ENCODE measurements around the gene CD55. TPM values are rescaled to one million over a fixed set of nuclear protein-coding genes. Genes with fewer than 3 reads are reported as not detected.

Gene CD55
- total RNA-seq: 11.0 TPM

DNA sequence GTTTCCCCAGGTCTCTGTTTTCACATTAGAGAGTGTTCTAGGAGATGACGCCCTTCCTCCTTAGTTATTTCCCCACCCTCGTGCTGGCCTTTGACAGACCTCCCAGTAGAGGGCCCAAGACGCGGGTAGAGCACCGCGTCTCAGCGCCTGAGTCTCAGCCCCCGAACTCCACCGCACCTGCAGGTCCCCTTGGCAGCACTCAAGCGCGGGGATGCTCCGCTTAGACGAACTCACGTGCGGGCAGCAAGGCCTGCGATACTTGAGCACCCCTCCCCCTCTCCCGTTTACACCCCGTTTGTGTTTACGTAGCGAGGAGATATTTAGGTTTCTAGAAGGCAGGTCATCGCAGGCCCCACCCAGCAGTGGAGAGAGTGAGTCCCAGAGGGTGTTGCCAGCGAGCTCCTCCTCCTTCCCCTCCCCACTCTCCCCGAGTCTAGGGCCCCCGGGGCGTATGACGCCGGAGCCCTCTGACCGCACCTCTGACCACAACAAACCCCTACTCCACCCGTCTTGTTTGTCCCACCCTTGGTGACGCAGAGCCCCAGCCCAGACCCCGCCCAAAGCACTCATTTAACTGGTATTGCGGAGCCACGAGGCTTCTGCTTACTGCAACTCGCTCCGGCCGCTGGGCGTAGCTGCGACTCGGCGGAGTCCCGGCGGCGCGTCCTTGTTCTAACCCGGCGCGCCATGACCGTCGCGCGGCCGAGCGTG is at the start of gene CD55:
TSS of gene CD55 (plus strand) at position 600 of the 711 bp plus-strand sequence. CDS start at position 688, 88 bp downstream.
- Histone ChIP-seq H3K36me3 (ENCODE audit: control insufficient read depth in 3 of 3, insufficient read depth in 3 of 3, low read length in 3 of 3) (peaks cover 0 to 19% (median 12%) of the 10 kb centered on the region in 3 donors), H3K4me1 (ENCODE audit: control insufficient read depth in 3 of 3, insufficient read depth in 3 of 3, low read length in 3 of 3) (peaks cover 12 to 21% (median 18%) of the 10 kb centered on the region in 3 donors), H3K9ac (ENCODE audit: low read depth in 1 of 3, low read length in 3 of 3) (peak within 1 kb of the TSS; percentile 93 to 99 (median 95)), H3K9me3 (ENCODE audit: control insufficient read depth in 3 of 3, low read length in 3 of 3) (no peaks in the 10 kb centered on the region), H3K4me3 (ENCODE audit: low read length in 3 of 3) (peak within 1 kb of the TSS; percentile 69 to 99 (median 88)), H3K27ac (ENCODE audit: low read depth, low read length) (peak within 1 kb of the TSS; percentile 95), H3K27me3 (ENCODE audit: control insufficient read depth in 3 of 3, insufficient read depth in 3 of 3, low read length in 3 of 3) (no peaks in the 10 kb centered on the region)

DNA sequence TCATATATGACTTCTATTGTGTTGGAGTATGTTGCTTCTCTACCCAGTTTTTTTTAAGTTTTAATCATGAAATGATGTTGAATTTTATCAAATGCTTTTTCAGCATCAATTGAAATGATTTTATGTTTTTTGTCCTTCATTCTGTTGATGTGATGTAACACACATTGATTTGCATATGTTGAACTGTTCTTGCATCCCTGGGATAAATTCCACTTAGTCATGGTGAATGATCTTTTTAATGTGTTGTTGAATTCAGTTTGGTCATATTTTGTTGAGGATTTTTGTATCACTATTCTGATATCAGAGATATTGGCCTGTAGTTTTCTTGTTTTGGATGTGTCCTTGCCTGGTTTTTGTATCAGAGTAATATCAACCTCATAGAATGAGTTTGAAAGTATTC is 46.6 kb upstream of the CD55 start:
- Histone ChIP-seq H3K9me3 (ENCODE audit: control insufficient read depth in 3 of 3, low read length in 3 of 3) (no peaks in the 10 kb centered on the region), H3K4me3 (ENCODE audit: low read length in 3 of 3) (no peak overlapping the region), H3K9ac (ENCODE audit: low read depth in 1 of 3, low read length in 3 of 3) (no peak overlapping the region), H3K27ac (ENCODE audit: low read depth, low read length) (no peak overlapping the region), H3K4me1 (ENCODE audit: control insufficient read depth in 3 of 3, insufficient read depth in 3 of 3, low read length in 3 of 3) (peaks cover 0 to 9% (median 2%) of the 10 kb centered on the region in 3 donors), H3K36me3 (ENCODE audit: control insufficient read depth in 3 of 3, insufficient read depth in 3 of 3, low read length in 3 of 3) (no peaks in the 10 kb centered on the region), H3K27me3 (ENCODE audit: control insufficient read depth in 3 of 3, insufficient read depth in 3 of 3, low read length in 3 of 3) (no peaks in the 10 kb centered on the region)

- H3K27me3 ChIP-seq (ENCODE audit: control insufficient read depth in 3 of 3, insufficient read depth in 3 of 3, low read length in 3 of 3): no peaks in the 10 kb centered on the region
- peaks cover 0 to 10% (median 5%) of the 10 kb centered on the region in 3 donors for H3K4me1 ChIP-seq (ENCODE audit: control insufficient read depth in 3 of 3, insufficient read depth in 3 of 3, low read length in 3 of 3)
- H3K9ac ChIP-seq (ENCODE audit: low read depth in 1 of 3, low read length in 3 of 3): no peak overlapping the region
- H3K9me3 ChIP-seq (ENCODE audit: control insufficient read depth in 3 of 3, low read length in 3 of 3): no peaks in the 10 kb centered on the region
- H3K36me3 ChIP-seq (ENCODE audit: control insufficient read depth in 3 of 3, insufficient read depth in 3 of 3, low read length in 3 of 3): no peaks in the 10 kb centered on the region
- no peak overlapping the region for H3K27ac ChIP-seq (ENCODE audit: low read depth, low read length)
- no peak overlapping the region for H3K4me3 ChIP-seq (ENCODE audit: low read length in 3 of 3)
Observed at GRCh38 chr1:207276465-207276864, 45.0 kb upstream of the CD55 start.

DNA sequence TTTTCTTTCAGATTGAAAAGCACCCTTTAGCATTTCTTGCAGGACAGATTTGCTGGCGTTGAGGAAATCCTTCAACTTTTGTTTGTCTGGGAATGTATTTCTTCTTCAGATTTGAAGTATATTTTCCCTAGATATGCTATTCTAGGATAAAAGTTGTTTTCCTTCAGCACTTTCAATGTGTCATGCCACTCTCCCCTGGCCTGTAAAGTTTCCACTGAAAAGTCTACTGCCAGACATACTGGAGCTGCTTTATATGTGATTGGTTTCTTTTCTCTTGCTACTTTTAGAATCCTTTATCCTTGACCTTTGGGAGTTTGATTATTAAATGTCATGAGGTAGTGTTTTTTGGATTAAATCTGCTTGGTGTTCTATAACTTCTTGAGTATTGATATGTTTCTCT is 44.2 kb upstream of the CD55 start:
- no peak overlapping the region for H3K27ac ChIP-seq (ENCODE audit: low read depth, low read length)
- no peak overlapping the region for H3K4me3 ChIP-seq (ENCODE audit: low read length in 3 of 3)
- no peak overlapping the region for H3K9ac ChIP-seq (ENCODE audit: low read depth in 1 of 3, low read length in 3 of 3)
- H3K9me3 ChIP-seq (ENCODE audit: control insufficient read depth in 3 of 3, low read length in 3 of 3): no peaks in the 10 kb centered on the region
- no peaks in the 10 kb centered on the region for H3K36me3 ChIP-seq (ENCODE audit: control insufficient read depth in 3 of 3, insufficient read depth in 3 of 3, low read length in 3 of 3)
- H3K27me3 ChIP-seq (ENCODE audit: control insufficient read depth in 3 of 3, insufficient read depth in 3 of 3, low read length in 3 of 3): no peaks in the 10 kb centered on the region
- H3K4me1 ChIP-seq (ENCODE audit: control insufficient read depth in 3 of 3, insufficient read depth in 3 of 3, low read length in 3 of 3): peaks cover 0 to 10% (median 5%) of the 10 kb centered on the region in 3 donors

GRCh38 chr1:207279652-207280051 is 41.8 kb upstream of the CD55 start:
- Histone ChIP-seq H3K27me3 (ENCODE audit: control insufficient read depth in 3 of 3, insufficient read depth in 3 of 3, low read length in 3 of 3) (no peaks in the 10 kb centered on the region), H3K9ac (ENCODE audit: low read depth in 1 of 3, low read length in 3 of 3) (no peak overlapping the region), H3K9me3 (ENCODE audit: control insufficient read depth in 3 of 3, low read length in 3 of 3) (no peaks in the 10 kb centered on the region), H3K4me3 (ENCODE audit: low read length in 3 of 3) (no peak overlapping the region), H3K36me3 (ENCODE audit: control insufficient read depth in 3 of 3, insufficient read depth in 3 of 3, low read length in 3 of 3) (no peaks in the 10 kb centered on the region), H3K27ac (ENCODE audit: low read depth, low read length) (no peak overlapping the region), H3K4me1 (ENCODE audit: control insufficient read depth in 3 of 3, insufficient read depth in 3 of 3, low read length in 3 of 3) (peaks cover 11 to 31% (median 22%) of the 10 kb centered on the region in 3 donors)

GRCh38 chr1:207280706-207281105 is 40.8 kb upstream of the CD55 start:
- Histone ChIP-seq H3K36me3 (ENCODE audit: control insufficient read depth in 3 of 3, insufficient read depth in 3 of 3, low read length in 3 of 3) (no peaks in the 10 kb centered on the region), H3K4me1 (ENCODE audit: control insufficient read depth in 3 of 3, insufficient read depth in 3 of 3, low read length in 3 of 3) (peaks cover 16 to 35% (median 25%) of the 10 kb centered on the region in 3 donors), H3K27me3 (ENCODE audit: control insufficient read depth in 3 of 3, insufficient read depth in 3 of 3, low read length in 3 of 3) (no peaks in the 10 kb centered on the region), H3K9me3 (ENCODE audit: control insufficient read depth in 3 of 3, low read length in 3 of 3) (no peaks in the 10 kb centered on the region), H3K9ac (ENCODE audit: low read depth in 1 of 3, low read length in 3 of 3) (no peak overlapping the region), H3K4me3 (ENCODE audit: low read length in 3 of 3) (no peak overlapping the region), H3K27ac (ENCODE audit: low read depth, low read length) (no peak overlapping the region)

DNA sequence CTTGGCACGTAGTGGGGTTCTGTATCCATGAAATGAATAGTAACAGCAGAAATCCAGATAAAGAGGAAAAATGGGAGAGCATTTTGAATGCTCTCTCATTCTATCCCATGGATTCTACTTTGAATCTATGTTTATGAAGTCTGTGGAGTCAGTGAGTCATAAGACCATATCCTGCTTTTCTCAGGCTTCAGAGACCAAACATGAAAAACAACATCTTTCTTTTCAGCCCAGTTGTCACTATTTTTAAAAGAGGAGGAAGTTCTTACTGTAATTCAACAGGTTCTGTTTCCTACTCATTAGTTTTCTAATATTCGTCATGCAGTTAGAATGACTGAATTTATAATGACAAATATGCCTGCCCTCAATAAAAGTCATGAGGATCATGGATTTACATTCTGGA is 39.4 kb upstream of the CD55 start:
- Histone ChIP-seq H3K4me3 (ENCODE audit: low read length in 3 of 3) (no peak overlapping the region), H3K9me3 (ENCODE audit: control insufficient read depth in 3 of 3, low read length in 3 of 3) (no peaks in the 10 kb centered on the region), H3K9ac (ENCODE audit: low read depth in 1 of 3, low read length in 3 of 3) (no peak overlapping the region), H3K27me3 (ENCODE audit: control insufficient read depth in 3 of 3, insufficient read depth in 3 of 3, low read length in 3 of 3) (no peaks in the 10 kb centered on the region), H3K27ac (ENCODE audit: low read depth, low read length) (peak overlapping the region; percentile 53), H3K36me3 (ENCODE audit: control insufficient read depth in 3 of 3, insufficient read depth in 3 of 3, low read length in 3 of 3) (no peaks in the 10 kb centered on the region), H3K4me1 (ENCODE audit: control insufficient read depth in 3 of 3, insufficient read depth in 3 of 3, low read length in 3 of 3) (peaks cover 19 to 40% (median 29%) of the 10 kb centered on the region in 3 donors)

DNA sequence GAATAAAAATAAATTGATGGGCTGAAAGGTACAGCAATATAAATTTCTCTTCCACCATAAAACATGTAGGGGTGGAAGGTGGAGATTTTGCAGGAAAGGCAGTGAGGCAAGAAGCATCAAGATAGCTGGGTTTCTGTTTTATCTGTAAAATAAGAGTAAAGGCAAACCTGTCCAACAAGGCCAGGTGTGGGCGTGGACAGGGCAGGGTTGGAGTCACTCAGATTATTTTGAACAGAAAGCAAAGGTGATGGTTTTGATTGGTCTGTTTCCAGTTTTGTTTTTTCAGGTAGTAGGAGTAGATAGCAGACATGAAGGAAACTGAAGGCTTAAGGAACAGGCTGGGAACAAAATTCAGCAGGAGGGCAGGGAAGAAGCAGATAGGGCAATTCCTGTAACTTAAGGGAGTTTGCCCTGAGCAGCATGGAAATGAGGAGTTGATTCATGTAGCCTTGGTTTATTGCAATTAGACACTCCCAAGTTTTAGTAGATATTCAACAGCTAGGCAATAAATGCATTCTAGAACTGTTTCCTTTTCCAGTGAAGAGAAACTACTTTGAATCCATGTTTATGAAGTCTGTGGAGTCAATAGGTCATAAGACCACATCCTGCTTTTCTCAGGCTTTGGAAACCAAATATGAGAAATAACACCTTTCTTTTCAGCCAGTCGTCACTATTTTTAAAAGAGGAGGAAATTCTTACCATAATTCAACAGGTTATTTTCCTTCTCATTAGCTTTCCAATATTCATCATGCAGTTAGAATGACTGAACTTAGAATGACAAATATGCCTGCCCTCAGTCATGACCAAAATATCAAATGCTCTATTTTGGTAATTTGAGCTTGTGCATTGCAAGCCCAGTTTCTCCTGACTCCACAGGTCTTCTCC is 38.7 kb upstream of the CD55 start:
- Histone ChIP-seq H3K27me3 (ENCODE audit: control insufficient read depth in 3 of 3, insufficient read depth in 3 of 3, low read length in 3 of 3) (no peaks in the 10 kb centered on the region), H3K4me1 (ENCODE audit: control insufficient read depth in 3 of 3, insufficient read depth in 3 of 3, low read length in 3 of 3) (peaks cover 24 to 40% (median 29%) of the 10 kb centered on the region in 3 donors), H3K4me3 (ENCODE audit: low read length in 3 of 3) (no peak overlapping the region), H3K9ac (ENCODE audit: low read depth in 1 of 3, low read length in 3 of 3) (no peak overlapping the region), H3K9me3 (ENCODE audit: control insufficient read depth in 3 of 3, low read length in 3 of 3) (no peaks in the 10 kb centered on the region), H3K36me3 (ENCODE audit: control insufficient read depth in 3 of 3, insufficient read depth in 3 of 3, low read length in 3 of 3) (no peaks in the 10 kb centered on the region), H3K27ac (ENCODE audit: low read depth, low read length) (peak overlapping the region; percentile 53)

DNA sequence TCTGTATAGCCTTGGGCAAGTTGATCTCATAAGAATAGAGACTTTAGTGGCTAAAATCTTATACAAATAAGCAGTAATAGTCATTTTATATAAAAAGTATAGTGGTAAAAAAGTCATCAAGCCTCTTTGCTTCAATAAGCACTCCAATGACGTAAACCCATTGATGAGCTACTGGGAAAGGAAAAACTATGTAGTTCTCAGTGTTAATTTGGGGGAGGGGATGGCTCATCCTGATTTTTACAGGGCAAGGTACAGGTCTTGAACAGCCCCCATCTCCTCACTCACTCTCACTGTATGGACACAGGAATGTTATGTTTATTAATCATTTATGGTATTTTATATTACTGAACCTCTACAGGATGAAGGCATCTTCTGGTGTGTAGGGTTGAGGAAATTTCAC is 38.1 kb upstream of the CD55 start:
- Histone ChIP-seq H3K27me3 (ENCODE audit: control insufficient read depth in 3 of 3, insufficient read depth in 3 of 3, low read length in 3 of 3) (no peaks in the 10 kb centered on the region), H3K36me3 (ENCODE audit: control insufficient read depth in 3 of 3, insufficient read depth in 3 of 3, low read length in 3 of 3) (no peaks in the 10 kb centered on the region), H3K9me3 (ENCODE audit: control insufficient read depth in 3 of 3, low read length in 3 of 3) (no peaks in the 10 kb centered on the region), H3K4me1 (ENCODE audit: control insufficient read depth in 3 of 3, insufficient read depth in 3 of 3, low read length in 3 of 3) (peaks cover 27 to 40% (median 29%) of the 10 kb centered on the region in 3 donors), H3K4me3 (ENCODE audit: low read length in 3 of 3) (no peak overlapping the region), H3K9ac (ENCODE audit: low read depth in 1 of 3, low read length in 3 of 3) (no peak overlapping the region), H3K27ac (ENCODE audit: low read depth, low read length) (peak overlapping the region; percentile 53)

All from skeletal muscle tissue (tissue), 4 donors.